Mesenchymal stem cell (in vitro differentiated cells and primary cell): Measurements from ENCODE around the gene RPLP1. TPM values are rescaled to one million over a fixed set of nuclear protein-coding genes. Genes with fewer than 3 reads are reported as not detected.

Source experiments
- DNase-seq: peaks from one replicate; pipeline ENCODE4 v3.0.0-alpha.2; 2013
- H2AFZ ChIP-seq: one replicate; pipeline ENCODE4 v1.6.1; 2013; ENCODE audit warnings: low read depth, mild to moderate bottlenecking, control low read depth, inconsistent platforms, low read length, moderate library complexity
- H2AK5ac ChIP-seq: 2 replicates; pipeline ENCODE4 v1.6.1; 2013; ENCODE audit warnings: low read length, moderate library complexity, mild to moderate bottlenecking, inconsistent platforms; ENCODE audit not compliant: severe bottlenecking
- H2BK120ac ChIP-seq: one replicate; pipeline ENCODE4 v1.6.1; 2013; ENCODE audit warnings: low read depth, mild to moderate bottlenecking, inconsistent platforms, low read length, moderate library complexity
- H2BK12ac ChIP-seq, 2 experiments: one replicate each; pipeline ENCODE4 v1.6.1; 2013; ENCODE audit warnings: inconsistent platforms in 2 of 2, low read length in 2 of 2, mild to moderate bottlenecking in 2 of 2, moderate library complexity in 2 of 2, control low read depth in 1 of 2
- H2BK15ac ChIP-seq: one replicate; pipeline ENCODE4 v1.6.1; 2013; ENCODE audit warnings: mild to moderate bottlenecking, low read depth, inconsistent platforms; ENCODE audit not compliant: poor library complexity, severe bottlenecking
- H2BK5ac ChIP-seq: 2 replicates; pipeline ENCODE4 v1.6.1; 2013; ENCODE audit warnings: low read depth, mild to moderate bottlenecking, low read length, control low read depth, inconsistent platforms; ENCODE audit not compliant: poor library complexity, severe bottlenecking
- H3K14ac ChIP-seq, 2 experiments: one replicate each; pipeline ENCODE4 v1.6.1; 2013; ENCODE audit warnings: inconsistent platforms in 2 of 2, low read length in 2 of 2, control low read depth in 1 of 2, mild to moderate bottlenecking in 1 of 2, moderate library complexity in 1 of 2
- H3K18ac ChIP-seq, 2 experiments: one replicate each; pipeline ENCODE4 v1.6.1; 2013; ENCODE audit warnings: inconsistent platforms in 2 of 2, low read length in 2 of 2, control low read depth in 1 of 2, low read depth in 1 of 2, mild to moderate bottlenecking in 1 of 2
- H3K23ac ChIP-seq, 2 experiments: one replicate each; pipeline ENCODE4 v1.6.1; 2013; ENCODE audit warnings: inconsistent platforms in 2 of 2, low read length in 2 of 2, mild to moderate bottlenecking in 2 of 2, moderate library complexity in 2 of 2, control low read depth in 1 of 2
- H3K27ac ChIP-seq: 2 replicates; pipeline ENCODE4 v1.5.1; 2013; ENCODE audit warnings: mild to moderate bottlenecking, moderate library complexity, low read length, control low read depth, inconsistent platforms; ENCODE audit not compliant: poor library complexity, severe bottlenecking
- H3K27me3 ChIP-seq, 2 experiments: 2 replicates each; pipeline versions ENCODE4 v1.6.1 to v1.7.0; 2013; ENCODE audit warnings: low read length in 2 of 2, mild to moderate bottlenecking in 2 of 2, moderate library complexity in 2 of 2, control low read depth in 1 of 2, inconsistent platforms in 1 of 2; ENCODE audit not compliant: control insufficient read depth in 1 of 2, insufficient read depth in 1 of 2
- H3K36me3 ChIP-seq, 2 experiments: 2 replicates each; pipeline versions ENCODE4 v1.6.1 to v1.7.0; 2013; ENCODE audit warnings: low read length in 2 of 2, control low read depth in 1 of 2, inconsistent platforms in 1 of 2, low read depth in 1 of 2, mild to moderate bottlenecking in 1 of 2; ENCODE audit not compliant: insufficient read depth in 2 of 2, control insufficient read depth in 1 of 2
- H3K4ac ChIP-seq, 2 experiments: one replicate each; pipeline ENCODE4 v1.6.1; 2013; ENCODE audit warnings: inconsistent platforms in 2 of 2, low read length in 2 of 2, mild to moderate bottlenecking in 2 of 2, moderate library complexity in 2 of 2, control low read depth in 1 of 2, low read depth in 1 of 2
- H3K4me1 ChIP-seq: 2 replicates; pipeline ENCODE4 v1.6.1; 2013; ENCODE audit warnings: low read depth, low read length, control low read depth; ENCODE audit not compliant: control insufficient read depth, insufficient read depth
- H3K4me2 ChIP-seq: 2 replicates; pipeline ENCODE4 v1.6.1; 2013; ENCODE audit warnings: low read length, mild to moderate bottlenecking, inconsistent platforms; ENCODE audit not compliant: poor library complexity, severe bottlenecking
- H3K4me3 ChIP-seq, 2 experiments: 2 replicates each; pipeline versions ENCODE4 v1.5.1 to v1.7.0; 2013; ENCODE audit warnings: low read length in 2 of 2, mild to moderate bottlenecking in 2 of 2, control low read depth in 1 of 2, low read depth in 1 of 2; ENCODE audit not compliant: insufficient read depth in 1 of 2
- H3K79me1 ChIP-seq: replicated peaks from 2 replicates; pipeline ENCODE4 v1.6.1; 2013; ENCODE audit warnings: mild to moderate bottlenecking, control low read depth, low read length, inconsistent platforms; ENCODE audit not compliant: poor library complexity, severe bottlenecking
- H3K9ac ChIP-seq: 2 replicates; pipeline ENCODE4 v1.7.0; 2013; ENCODE audit warnings: mild to moderate bottlenecking, low read length, moderate library complexity
- H3K9me3 ChIP-seq: 2 replicates; pipeline ENCODE4 v1.7.0; 2013; ENCODE audit warnings: mild to moderate bottlenecking, low read length; ENCODE audit not compliant: control insufficient read depth
- H4K8ac ChIP-seq: one replicate; pipeline ENCODE4 v1.6.1; 2013; ENCODE audit warnings: inconsistent platforms, mild to moderate bottlenecking, low read length, moderate library complexity
- H4K91ac ChIP-seq: one replicate; pipeline ENCODE4 v1.6.1; 2013; ENCODE audit warnings: mild to moderate bottlenecking, low read length, inconsistent platforms
- WGBS: methylation state at CpG from one replicate; pipeline ENCODE4 v1.1.7; 2013; ENCODE audit warnings: mixed read lengths; 5-methylcytosine and 5-hydroxymethylcytosine counted together
- polyA plus RNA-seq, 2 experiments: library from polyadenylated mRNA; stranded (reverse); fragments of 200-250 nt; gene quantifications; one replicate each; pipeline ENCODE4 v1.2.3, GENCODE V29; 2013

Gene RPLP1
- polyA plus RNA-seq (2013, experiment 1 of 2), result 3,158 TPM
- polyA plus RNA-seq (2013, experiment 2 of 2), result 2,769 TPM

GRCh38 chr15:69452692-69453521 is at the start of gene RPLP1:
Gene RPLP1, plus strand, starts transcription at chr15:69452818. Its CDS starts 131 bp downstream, at chr15:69452949.
- Histone ChIP-seq H3K9me3 (no peaks in the 10 kb centered on the region), H3K4me2 (peak within 1 kb of the TSS; percentile 67), H3K14ac (peak within 1 kb of the TSS in 1 of 2 experiments; percentile 93), H4K8ac (peak within 1 kb of the TSS; percentile 74), H3K27me3 (no peaks in the 10 kb centered on the region), H3K23ac (peak within 1 kb of the TSS in 1 of 2 experiments; percentile 23), H3K4me3 (peak within 1 kb of the TSS; percentile 90 to 92), H2AFZ (peak within 1 kb of the TSS; percentile 30), H3K18ac (peak within 1 kb of the TSS; percentile 76 to 87), H4K91ac (no peak within 1 kb of the TSS), H3K9ac (peak within 1 kb of the TSS; percentile 92), H3K27ac (peak within 1 kb of the TSS; percentile 69), H2BK120ac (no peak within 1 kb of the TSS), H2AK5ac (no peak within 1 kb of the TSS), H3K79me1 (peaks cover 5% of the 10 kb centered on the region), H2BK12ac (no peak within 1 kb of the TSS), H2BK5ac (peak within 1 kb of the TSS; percentile 68), H3K36me3 (peaks cover 11 to 43% of the 10 kb centered on the region in 2 experiments), H3K4me1 (peaks cover 9% of the 10 kb centered on the region), H2BK15ac (peak within 1 kb of the TSS; percentile 82), H3K4ac (peak within 1 kb of the TSS; percentile 71 to 84)
- under 1% methylated on average over 77 of the region's 77 CpGs for WGBS
- DNase-seq, result peak; percentile 96

- H3K4me2 ChIP-seq, result no peak overlapping the region
- 49% methylated on average over 4 of the region's 4 CpGs for WGBS
These were observed 49.0 kb upstream of the RPLP1 start for GRCh38 chr15:69403594-69403993.

GRCh38 chr15:69405110-69405509 is 47.5 kb upstream of the RPLP1 start:
- Histone ChIP-seq H2AFZ (no peak overlapping the region), H3K9me3 (no peaks in the 10 kb centered on the region), H3K23ac (no peak overlapping the region), H2BK15ac (no peak overlapping the region), H3K4ac (no peak overlapping the region), H3K14ac (no peak overlapping the region), H3K4me3 (no peak overlapping the region), H4K91ac (no peak overlapping the region), H4K8ac (no peak overlapping the region), H3K36me3 (no peaks in the 10 kb centered on the region), H2BK12ac (no peak overlapping the region), H3K4me1 (no peaks in the 10 kb centered on the region), H3K4me2 (no peak overlapping the region), H2BK120ac (no peak overlapping the region), H2AK5ac (no peak overlapping the region), H2BK5ac (no peak overlapping the region), H3K9ac (peak overlapping the region; percentile 32), H3K27ac (no peak overlapping the region), H3K79me1 (peaks cover 17% of the 10 kb centered on the region), H3K18ac (no peak overlapping the region), H3K27me3 (no peaks in the 10 kb centered on the region)
- WGBS, result 70% methylated on average over 3 of the region's 3 CpGs
- DNase-seq, result no peak

More at GRCh38 chr15:69403594-69403993, 49.0 kb upstream of the RPLP1 start:
- Histone ChIP-seq H3K9me3 (no peaks in the 10 kb centered on the region), H3K4me1 (peaks cover under 1% of the 10 kb centered on the region), H3K36me3 (no peaks in the 10 kb centered on the region), H3K18ac (no peak overlapping the region), H3K23ac (no peak overlapping the region), H3K4ac (no peak overlapping the region), H2BK12ac (no peak overlapping the region), H3K4me3 (no peak overlapping the region), H2AFZ (no peak overlapping the region), H3K14ac (no peak overlapping the region), H2BK15ac (no peak overlapping the region), H4K91ac (no peak overlapping the region), H4K8ac (no peak overlapping the region), H2BK120ac (no peak overlapping the region), H3K27ac (no peak overlapping the region), H2BK5ac (no peak overlapping the region), H3K79me1 (peaks cover 14% of the 10 kb centered on the region), H3K27me3 (no peaks in the 10 kb centered on the region), H3K9ac (no peak overlapping the region), H2AK5ac (no peak overlapping the region)
- peak; percentile 81 for DNase-seq

DNA sequence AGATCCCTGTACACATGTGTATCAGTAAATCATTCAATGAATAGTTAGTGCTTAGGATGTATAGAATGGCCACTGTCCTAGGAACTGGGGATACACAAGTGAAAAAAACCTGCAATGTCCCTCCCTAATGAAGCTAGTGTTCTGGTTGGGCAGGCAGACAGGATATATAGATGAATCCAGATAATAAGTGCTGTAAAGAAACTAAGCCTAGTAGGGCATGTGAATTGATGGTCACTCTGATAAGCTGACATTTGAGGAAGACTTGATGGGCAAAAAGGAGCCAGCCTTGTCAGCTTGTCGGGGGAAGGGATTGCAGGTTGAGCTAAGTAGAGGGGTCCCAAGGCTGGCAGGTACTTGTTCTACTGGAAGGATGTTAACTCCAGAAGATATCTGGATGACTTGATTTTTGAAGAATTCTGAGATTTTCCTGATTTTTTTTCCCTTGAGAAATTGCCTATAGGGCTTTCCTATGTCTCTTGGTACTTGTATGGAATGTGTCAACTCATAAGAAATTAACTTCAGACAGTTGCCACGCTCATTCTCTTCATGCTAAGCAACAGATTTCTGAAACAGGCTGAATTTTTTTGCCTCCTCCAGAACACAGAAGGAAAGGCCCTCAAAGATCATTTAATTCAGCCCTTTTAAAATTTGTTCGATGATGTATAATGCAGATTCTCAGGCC is 44.8 kb upstream of the RPLP1 start:
- H3K23ac ChIP-seq, result no peak overlapping the region
- H2BK120ac ChIP-seq, result no peak overlapping the region
- no peak overlapping the region for H4K8ac ChIP-seq
- H4K91ac ChIP-seq, result no peak overlapping the region
- peaks cover 16% of the 10 kb centered on the region for H3K79me1 ChIP-seq
- no peaks in the 10 kb centered on the region for H3K36me3 ChIP-seq
- H3K27me3 ChIP-seq, result no peaks in the 10 kb centered on the region
- H3K9ac ChIP-seq, result no peak overlapping the region
- 82% methylated on average over 2 of the region's 3 CpGs for WGBS
- H3K4me1 ChIP-seq, result peaks cover 3% of the 10 kb centered on the region
- no peak overlapping the region for H3K18ac ChIP-seq
- H2AFZ ChIP-seq, result no peak overlapping the region
- no peak overlapping the region for H2BK5ac ChIP-seq
- no peaks in the 10 kb centered on the region for H3K9me3 ChIP-seq
- H3K4me3 ChIP-seq, result no peak overlapping the region
- H3K14ac ChIP-seq, result no peak overlapping the region
- no peak for DNase-seq
- no peak overlapping the region for H2BK15ac ChIP-seq
- H2AK5ac ChIP-seq, result no peak overlapping the region
- H3K4me2 ChIP-seq, result no peak overlapping the region
- no peak overlapping the region for H2BK12ac ChIP-seq
- H3K27ac ChIP-seq, result no peak overlapping the region
- H3K4ac ChIP-seq, result no peak overlapping the region
